H1 (cell line): ENCODE measurements around the gene EVPL. TPM values are rescaled to one million over a fixed set of nuclear protein-coding genes. Genes with fewer than 3 reads are reported as not detected.
"Not testable (repeated sequence)": the region's sequence is repeated elsewhere in the genome, so short reads cannot be mapped to it uniquely, and the experiment has no call there.

Experiments used
- CTCF ChIA-PET: fragments of 300-600 bp; sonication (Branson Sonifier 250); formaldehyde crosslinking; loops from one replicate; lab custom pipeline; 2021; ENCODE audit not compliant: partially characterized antibody; lab: Charles Lee
- POLR2A ChIA-PET: fragments of 300-600 bp; sonication (Branson Sonifier 250); formaldehyde crosslinking; loops from one replicate; lab custom pipeline; 2021; ENCODE audit warnings: inconsistent platforms; ENCODE audit not compliant: partially characterized antibody; lab: Charles Lee
- DNase-seq, 2 experiments: peaks; one replicate each; pipeline versions ENCODE4 v3.0.0 to v3.0.0-alpha.2; 2010 to 2022; ENCODE audit warnings: low spot score in 2 of 2, low read depth in 1 of 2, mixed read lengths in 1 of 2
- FAIRE-seq: peaks from 2 replicates; lab custom pipeline; 2011; peaks lifted over from hg19 to GRCh38; lab: Jason Lieb, UNC
- H2AFZ ChIP-seq: 2 replicates; pipeline ENCODE4 v1.8.1; 2012; ENCODE audit warnings: low read length, inconsistent platforms
- H2AK5ac ChIP-seq: 2 replicates; pipeline ENCODE4 v1.6.1; 2013; ENCODE audit warnings: low read depth, low read length
- H2BK120ac ChIP-seq: replicated peaks from 2 replicates; pipeline ENCODE3; 2013; ENCODE audit warnings: low read depth, low read length, inconsistent platforms
- H2BK12ac ChIP-seq: 2 replicates; pipeline ENCODE4 v1.6.1; 2013; ENCODE audit warnings: low read depth, low read length
- H2BK15ac ChIP-seq: 2 replicates; pipeline ENCODE4 v1.6.1; 2013; ENCODE audit warnings: low read length
- H2BK20ac ChIP-seq: 2 replicates; pipeline ENCODE4 v1.6.1; 2013; ENCODE audit warnings: low read length
- H2BK5ac ChIP-seq: 2 replicates; pipeline ENCODE4 v1.6.1; 2013; ENCODE audit warnings: low read depth, low read length
- H3K14ac ChIP-seq: 2 replicates; pipeline ENCODE4 v1.6.1; 2013; ENCODE audit warnings: inconsistent platforms; ENCODE audit not compliant: insufficient read length
- H3K18ac ChIP-seq: 2 replicates; pipeline ENCODE4 v1.6.1; 2013; ENCODE audit warnings: low read length; ENCODE audit errors: extremely low read depth
- H3K23ac ChIP-seq: 2 replicates; pipeline ENCODE4 v1.6.1; 2013; ENCODE audit warnings: inconsistent platforms; ENCODE audit not compliant: insufficient read length
- H3K23me2 ChIP-seq: 2 replicates; pipeline ENCODE4 v1.6.1; 2013; ENCODE audit warnings: low read depth, low read length
- H3K27ac ChIP-seq: 2 replicates; pipeline ENCODE4 v1.6.1; 2011; ENCODE audit warnings: low read depth, low read length, inconsistent platforms
- H3K27me3 ChIP-seq, 4 experiments: replicated peaks in 1 of 4; 1 replicate in 1 of 4; 2 replicates in 3 of 4; pipeline versions ENCODE4 v1.6.1 to v1.8.1; 2011 to 2013; ENCODE audit warnings: low read length in 3 of 4, mild to moderate bottlenecking in 3 of 4, inconsistent platforms in 2 of 4, mixed read lengths in 2 of 4, moderate library complexity in 1 of 4; ENCODE audit not compliant: control insufficient read depth in 3 of 4, insufficient read depth in 3 of 4; ENCODE audit errors: extremely low read depth in 1 of 4
- H3K36me3 ChIP-seq, 4 experiments: 2 replicates each; pipeline versions ENCODE4 v1.6.1 to v1.8.1; 2011 to 2013; ENCODE audit warnings: mild to moderate bottlenecking in 4 of 4, low read length in 3 of 4, moderate library complexity in 2 of 4, control low read depth in 1 of 4, inconsistent platforms in 1 of 4; ENCODE audit not compliant: insufficient read depth in 4 of 4, control insufficient read depth in 2 of 4
- H3K4ac ChIP-seq: replicated peaks from 2 replicates; pipeline ENCODE3; 2013; ENCODE audit warnings: low read length, low read depth, mixed read lengths, inconsistent platforms; ENCODE audit not compliant: insufficient read length
- H3K4me1 ChIP-seq, 4 experiments: replicated peaks in 1 of 4; 1 replicate in 1 of 4; 2 replicates in 3 of 4; pipeline versions ENCODE4 v1.6.1 to v1.8.1; 2011 to 2013; ENCODE audit warnings: low read length in 3 of 4, inconsistent platforms in 2 of 4, mixed read lengths in 1 of 4; ENCODE audit not compliant: insufficient read depth in 4 of 4, control insufficient read depth in 3 of 4
- H3K4me2 ChIP-seq, 2 experiments: 2 replicates each; pipeline versions ENCODE4 v1.6.1 to v1.8.1; 2011 to 2013; ENCODE audit warnings: low read depth in 2 of 2, low read length in 2 of 2, control low read depth in 1 of 2, inconsistent platforms in 1 of 2, mild to moderate bottlenecking in 1 of 2; ENCODE audit not compliant: insufficient read depth in 1 of 2
- H3K4me3 ChIP-seq, 4 experiments: fragments of 200-600, 300-600 bp in 1 of 4; sonication (generic), shearing (Covaris generic), sonication (Bioruptor Twin) in 1 of 4; 2 replicates each; pipeline versions ENCODE4 v1.5.1 to v1.8.1; 2011 to 2016; ENCODE audit warnings: low read length in 4 of 4, low read depth in 3 of 4, control low read depth in 2 of 4, inconsistent platforms in 2 of 4, mild to moderate bottlenecking in 2 of 4, mixed read lengths in 1 of 4, moderate library complexity in 1 of 4; ENCODE audit not compliant: insufficient read depth in 2 of 4; ENCODE audit errors: extremely low read depth in 1 of 4
- H3K56ac ChIP-seq: replicated peaks from 2 replicates; pipeline ENCODE3; 2013; ENCODE audit warnings: low read depth, mild to moderate bottlenecking, mixed read lengths, low read length, inconsistent platforms; ENCODE audit not compliant: insufficient read length
- H3K79me1 ChIP-seq: 2 replicates; pipeline ENCODE4 v1.6.1; 2013; ENCODE audit warnings: low read depth, low read length, control low read depth
- H3K79me2 ChIP-seq, 2 experiments: 2 replicates each; pipeline versions ENCODE4 v1.6.1 to v1.8.1; 2012 to 2013; ENCODE audit warnings: low read length in 2 of 2, mild to moderate bottlenecking in 2 of 2, inconsistent platforms in 1 of 2; ENCODE audit not compliant: insufficient read depth in 2 of 2, control insufficient read depth in 1 of 2
- H3K9ac ChIP-seq, 4 experiments: replicated peaks in 1 of 4; 1 replicate in 1 of 4; 2 replicates in 3 of 4; pipeline versions ENCODE4 v1.6.1 to v1.8.1; 2011 to 2013; ENCODE audit warnings: low read depth in 3 of 4, low read length in 3 of 4, control low read depth in 2 of 4, mild to moderate bottlenecking in 2 of 4, moderate library complexity in 2 of 4, inconsistent platforms in 1 of 4; ENCODE audit errors: extremely low read depth in 1 of 4
- H3K9me3 ChIP-seq, 2 experiments: 2 replicates each; pipeline versions ENCODE4 v1.6.1 to v1.8.1; 2012 to 2013; ENCODE audit warnings: mild to moderate bottlenecking in 2 of 2, moderate library complexity in 2 of 2, control low read depth in 1 of 2, inconsistent platforms in 1 of 2, low read depth in 1 of 2, low read length in 1 of 2, mixed read lengths in 1 of 2; ENCODE audit not compliant: insufficient read depth in 2 of 2
- H4K20me1 ChIP-seq, 2 experiments: replicated peaks in 1 of 2; 2 replicates each; pipeline versions ENCODE3 to v1.8.1; 2011 to 2013; ENCODE audit warnings: inconsistent platforms in 2 of 2, low read length in 2 of 2, mild to moderate bottlenecking in 1 of 2; ENCODE audit not compliant: insufficient read depth in 2 of 2, control insufficient read depth in 1 of 2
- H4K5ac ChIP-seq: 2 replicates; pipeline ENCODE4 v1.6.1; 2013; ENCODE audit warnings: low read length, low read depth, mixed read lengths, inconsistent platforms; ENCODE audit not compliant: insufficient read length
- H4K8ac ChIP-seq: 2 replicates; pipeline ENCODE4 v1.8.0; 2013; ENCODE audit warnings: mild to moderate bottlenecking, moderate library complexity, low read length, inconsistent platforms; ENCODE audit not compliant: insufficient read depth; ENCODE audit errors: extremely low read depth
- H4K91ac ChIP-seq: replicated peaks from 2 replicates; pipeline ENCODE3; 2013; ENCODE audit warnings: low read length, mixed read lengths, inconsistent platforms; ENCODE audit not compliant: insufficient read length
- WGBS, 2 experiments: shearing (Covaris generic) in 1 of 2; methylation state at CpG; one replicate each; pipeline versions ENCODE4 v1.1.6 to v1.1.7; 2013 to 2015; ENCODE audit warnings: low lambda C conversion rate in 2 of 2, mixed read lengths in 2 of 2, inconsistent platforms in 1 of 2, low coverage in 1 of 2, missing lambda C conversion rate in 1 of 2; ENCODE audit not compliant: insufficient replicate concordance in 2 of 2, insufficient coverage in 1 of 2, insufficient read length in 1 of 2; ENCODE audit errors: extremely low coverage in 1 of 2, missing lambda C conversion rate in 1 of 2; 5-methylcytosine and 5-hydroxymethylcytosine counted together
- polyA plus RNA-seq, 7 experiments: library from polyadenylated mRNA; depleted of rRNA in 3 of 7; stranded (reverse) in 5 of 7; unstranded in 2 of 7; fragments of >200 nt in 5 of 7; fragments of 200-250 nt in 2 of 7; gene quantifications; 1 replicate in 5 of 7; 2 replicates in 1 of 7; 4 replicates in 1 of 7; pipeline versions ENCODE4 v1.2.1 to v1.2.3, GENCODE V29; 2011 to 2013; ENCODE audit warnings: missing spikeins in 2 of 7, mixed read lengths in 2 of 7
- total RNA-seq: library from RNA; stranded (reverse); fragmentation: NEBNext Ultra II Directional; extraction: Animal tissue kit (Norgen Biotek cat#: 25700); gene quantifications from 2 replicates; pipeline ENCODE4 v1.2.1, GENCODE V29; 2021

EVPL gene
- total and polyA plus RNA-seq, 2 of the 8 experiments (the other 6 are each of a cell fraction or from before 2014, with no cell fraction given): 0.20 to 0.99 TPM

GRCh38 chr17:75975187-75975586 lies 51.9 kb downstream of the EVPL start:
- H3K23me2 ChIP-seq, H3K4me3 ChIP-seq, DNase-seq, H4K8ac ChIP-seq, H2BK120ac ChIP-seq, H2BK20ac ChIP-seq, H4K91ac ChIP-seq, H3K4me2 ChIP-seq, H3K27ac ChIP-seq, H3K9ac ChIP-seq, H3K18ac ChIP-seq, POLR2A ChIA-PET, H3K4ac ChIP-seq, H3K79me1 ChIP-seq, H2AK5ac ChIP-seq, H3K27me3 ChIP-seq, FAIRE-seq, H3K9me3 ChIP-seq, H4K20me1 ChIP-seq, H3K14ac ChIP-seq, H3K23ac ChIP-seq, H3K56ac ChIP-seq, H2BK15ac ChIP-seq, H4K5ac ChIP-seq, H2BK12ac ChIP-seq, H3K4me1 ChIP-seq, H2AFZ ChIP-seq, H2BK5ac ChIP-seq: not testable (repeated sequence)
- CTCF ChIA-PET: interaction anchor here (0.9 to 1.6 kb wide), 2 partner anchors 10 to 30 kb away, joined by 3 to 4 read pairs; no protein-coding TSS in a partner anchor
- peaks cover 0 to 38% of the 10 kb centered on the region in 2 experiments; a peak in 3 of 4 replicates for H3K79me2 ChIP-seq
- H3K36me3 ChIP-seq: peaks cover 0 to 25% (median 0%) of the 10 kb centered on the region in 4 experiments; a peak in 3 of 8 replicates
- 93% methylated on average over 6 of the region's 6 CpGs; no CpG with 5 or more reads in 1 of the 2 experiments for WGBS, 2 experiments
